HepG2 (cell line): ENCODE measurements around the gene STK40. TPM values are rescaled to one million over a fixed set of nuclear protein-coding genes. Genes with fewer than 3 reads are reported as not detected.
A peak's percentile ranks its signal among the peaks of the same experiment; 100 is the strongest.

ENCODE experiments used
- MXI1 ChIP-seq: IDR thresholded peaks from 3 replicates; pipeline ENCODE4 v1.6.1; 2012; ENCODE audit warnings: low read depth, low read length, inconsistent platforms, borderline replicate concordance
- NFE2L1 ChIP-seq: sonication (generic); formaldehyde crosslinking; IDR thresholded peaks from 2 replicates; pipeline ENCODE4 v1.4.0; 2020; ENCODE audit warnings: missing genetic modification reagents, mild to moderate bottlenecking, borderline replicate concordance
- REPIN1 ChIP-seq: sonication (generic); formaldehyde crosslinking; IDR thresholded peaks from 2 replicates; pipeline ENCODE4 v1.8.0; 2022; ENCODE audit warnings: missing genetic modification reagents, low read depth, mild to moderate bottlenecking, borderline replicate concordance
- RFXAP ChIP-seq: sonication (generic); formaldehyde crosslinking; IDR thresholded peaks from 2 replicates; pipeline ENCODE4 v1.4.0; 2020; ENCODE audit warnings: missing genetic modification reagents, borderline replicate concordance
- SMAD9 ChIP-seq: sonication (generic); formaldehyde crosslinking; IDR thresholded peaks from 2 replicates; pipeline ENCODE4 v1.5.1; 2020; ENCODE audit warnings: mild to moderate bottlenecking, missing genetic modification reagents
- ZBTB3 ChIP-seq: sonication (generic); formaldehyde crosslinking; IDR thresholded peaks from 2 replicates; pipeline ENCODE4 v1.4.0; 2020; ENCODE audit warnings: low read depth, mild to moderate bottlenecking, moderate library complexity, missing genetic modification reagents, borderline replicate concordance
- ZFX ChIP-seq: sonication (generic); formaldehyde crosslinking; IDR thresholded peaks from 2 replicates; pipeline ENCODE4 v1.4.0; 2020; ENCODE audit warnings: mild to moderate bottlenecking, low read depth, missing genetic modification reagents, moderate library complexity
- ZNF274 ChIP-seq: sonication (generic); formaldehyde crosslinking; IDR thresholded peaks from 2 replicates; pipeline ENCODE4 v1.5.1; 2020; ENCODE audit warnings: mild to moderate bottlenecking, missing genetic modification reagents
- ZNF83 ChIP-seq: sonication (generic); formaldehyde crosslinking; IDR thresholded peaks from 2 replicates; pipeline ENCODE4 v1.4.0; 2020; ENCODE audit warnings: missing genetic modification reagents, mild to moderate bottlenecking, borderline replicate concordance
- polyA plus RNA-seq, 8 experiments: library from polyadenylated mRNA; depleted of rRNA in 3 of 8; stranded (reverse) in 7 of 8; unstranded in 1 of 8; fragments of >200 nt; fragmentation: Illumina TruSeq in 4 of 8; extraction: Trizol in 4 of 8; gene quantifications; 2 replicates each; pipeline versions ENCODE4 v1.2.1 to v1.2.3, GENCODE V29; 2011 to 2016; ENCODE audit warnings: low read depth in 4 of 8, missing spikeins in 1 of 8, mixed read lengths in 1 of 8; ENCODE audit not compliant: insufficient read depth in 1 of 8
- total RNA-seq, 5 experiments: library from RNA; depleted of rRNA; stranded (reverse); fragments of >200 nt; fragmentation: Illumina TruSeq; extraction: Trizol; gene quantifications; 2 replicates each; pipeline ENCODE4 v1.2.3, GENCODE V29; 2016; ENCODE audit warnings: low read depth in 1 of 5
- TF ChIP-seq, protein P1 (sequence below): sonication (generic); formaldehyde crosslinking; IDR thresholded peaks from 2 replicates; pipeline ENCODE4 v1.5.1; 2020; ENCODE audit warnings: mild to moderate bottlenecking, missing genetic modification reagents, moderate library complexity
- TF ChIP-seq, protein P2 (sequence below): sonication (generic); formaldehyde crosslinking; IDR thresholded peaks from 2 replicates; pipeline ENCODE4 v1.5.0; 2020; ENCODE audit warnings: missing genetic modification reagents
- TF ChIP-seq, protein P3 (sequence below): sonication (generic); formaldehyde crosslinking; IDR thresholded peaks from 2 replicates; pipeline ENCODE4 v1.4.0; 2020; ENCODE audit warnings: mild to moderate bottlenecking, missing genetic modification reagents
- TF ChIP-seq, protein P4 (sequence below): sonication (generic); formaldehyde crosslinking; IDR thresholded peaks from 2 replicates; pipeline ENCODE4 v1.4.0; 2020; ENCODE audit warnings: missing genetic modification reagents, borderline replicate concordance
- TF ChIP-seq, protein P5 (sequence below): sonication (generic); formaldehyde crosslinking; IDR thresholded peaks from 2 replicates; pipeline ENCODE4 v1.4.0; 2020; ENCODE audit warnings: missing genetic modification reagents, mild to moderate bottlenecking, borderline replicate concordance

The STK40 gene
- total and polyA plus RNA-seq, 2 of the 13 experiments (the other 11 are each of a cell fraction or from before 2014, with no cell fraction given): 33.8 to 35.1 TPM

DNA sequence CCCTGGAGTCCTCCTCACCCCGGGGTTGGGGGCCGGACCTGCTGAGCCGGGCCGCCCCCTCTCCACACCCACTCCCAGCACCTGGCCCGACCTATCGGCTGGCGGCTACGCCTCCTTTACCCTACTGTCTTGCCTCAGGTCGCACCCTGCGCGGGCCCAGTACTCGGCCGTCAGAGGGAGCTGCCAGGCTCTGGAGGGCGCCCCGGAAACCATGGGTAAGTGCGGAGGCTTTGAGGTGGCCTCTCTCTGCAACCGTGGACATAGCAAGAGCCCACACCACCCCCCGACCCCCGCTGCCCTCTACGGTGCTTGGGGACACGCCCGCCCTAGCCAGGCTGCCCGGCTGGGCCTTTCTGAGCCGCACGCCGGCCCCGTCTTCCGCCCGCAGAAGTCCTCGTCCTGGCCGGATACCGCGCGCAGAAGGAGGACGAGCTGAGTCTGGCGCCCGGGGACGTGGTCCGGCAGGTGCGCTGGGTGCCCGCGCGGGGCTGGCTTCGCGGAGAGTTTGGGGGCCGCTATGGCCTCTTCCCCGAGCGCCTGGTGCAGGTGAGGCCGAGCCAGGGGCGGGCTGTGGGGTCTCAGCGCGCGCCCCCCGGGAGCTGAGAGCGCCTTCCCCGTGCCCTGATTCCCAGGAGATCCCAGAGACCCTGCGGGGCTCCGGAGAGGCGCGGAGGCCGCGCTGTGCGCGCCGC, 79.4 kb downstream of the STK40 start, which contains the start of gene SH3D21 (continued):
- TF ChIP-seq, protein P1, sequence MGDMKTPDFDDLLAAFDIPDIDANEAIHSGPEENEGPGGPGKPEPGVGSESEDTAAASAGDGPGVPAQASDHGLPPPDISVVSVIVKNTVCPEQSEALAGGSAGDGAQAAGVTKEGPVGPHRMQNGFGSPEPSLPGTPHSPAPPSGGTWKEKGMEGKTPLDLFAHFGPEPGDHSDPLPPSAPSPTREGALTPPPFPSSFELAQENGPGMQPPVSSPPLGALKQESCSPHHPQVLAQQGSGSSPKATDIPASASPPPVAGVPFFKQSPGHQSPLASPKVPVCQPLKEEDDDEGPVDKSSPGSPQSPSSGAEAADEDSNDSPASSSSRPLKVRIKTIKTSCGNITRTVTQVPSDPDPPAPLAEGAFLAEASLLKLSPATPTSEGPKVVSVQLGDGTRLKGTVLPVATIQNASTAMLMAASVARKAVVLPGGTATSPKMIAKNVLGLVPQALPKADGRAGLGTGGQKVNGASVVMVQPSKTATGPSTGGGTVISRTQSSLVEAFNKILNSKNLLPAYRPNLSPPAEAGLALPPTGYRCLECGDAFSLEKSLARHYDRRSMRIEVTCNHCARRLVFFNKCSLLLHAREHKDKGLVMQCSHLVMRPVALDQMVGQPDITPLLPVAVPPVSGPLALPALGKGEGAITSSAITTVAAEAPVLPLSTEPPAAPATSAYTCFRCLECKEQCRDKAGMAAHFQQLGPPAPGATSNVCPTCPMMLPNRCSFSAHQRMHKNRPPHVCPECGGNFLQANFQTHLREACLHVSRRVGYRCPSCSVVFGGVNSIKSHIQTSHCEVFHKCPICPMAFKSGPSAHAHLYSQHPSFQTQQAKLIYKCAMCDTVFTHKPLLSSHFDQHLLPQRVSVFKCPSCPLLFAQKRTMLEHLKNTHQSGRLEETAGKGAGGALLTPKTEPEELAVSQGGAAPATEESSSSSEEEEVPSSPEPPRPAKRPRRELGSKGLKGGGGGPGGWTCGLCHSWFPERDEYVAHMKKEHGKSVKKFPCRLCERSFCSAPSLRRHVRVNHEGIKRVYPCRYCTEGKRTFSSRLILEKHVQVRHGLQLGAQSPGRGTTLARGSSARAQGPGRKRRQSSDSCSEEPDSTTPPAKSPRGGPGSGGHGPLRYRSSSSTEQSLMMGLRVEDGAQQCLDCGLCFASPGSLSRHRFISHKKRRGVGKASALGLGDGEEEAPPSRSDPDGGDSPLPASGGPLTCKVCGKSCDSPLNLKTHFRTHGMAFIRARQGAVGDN (CRISPR knock-in tag): peak; percentile 85
- TF ChIP-seq NFE2L1: no peak
- TF ChIP-seq ZBTB3: no peak
- peak; percentile 17; the same call in 1 of the 2 replicates for TF ChIP-seq RFXAP
- TF ChIP-seq, protein P2, sequence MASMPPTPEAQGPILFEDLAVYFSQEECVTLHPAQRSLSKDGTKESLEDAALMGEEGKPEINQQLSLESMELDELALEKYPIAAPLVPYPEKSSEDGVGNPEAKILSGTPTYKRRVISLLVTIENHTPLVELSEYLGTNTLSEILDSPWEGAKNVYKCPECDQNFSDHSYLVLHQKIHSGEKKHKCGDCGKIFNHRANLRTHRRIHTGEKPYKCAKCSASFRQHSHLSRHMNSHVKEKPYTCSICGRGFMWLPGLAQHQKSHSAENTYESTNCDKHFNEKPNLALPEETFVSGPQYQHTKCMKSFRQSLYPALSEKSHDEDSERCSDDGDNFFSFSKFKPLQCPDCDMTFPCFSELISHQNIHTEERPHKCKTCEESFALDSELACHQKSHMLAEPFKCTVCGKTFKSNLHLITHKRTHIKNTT (CRISPR knock-in tag): no peak
- TF ChIP-seq, protein P3, sequence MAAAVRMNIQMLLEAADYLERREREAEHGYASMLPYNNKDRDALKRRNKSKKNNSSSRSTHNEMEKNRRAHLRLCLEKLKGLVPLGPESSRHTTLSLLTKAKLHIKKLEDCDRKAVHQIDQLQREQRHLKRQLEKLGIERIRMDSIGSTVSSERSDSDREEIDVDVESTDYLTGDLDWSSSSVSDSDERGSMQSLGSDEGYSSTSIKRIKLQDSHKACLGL: peak; percentile 21
- peak; percentile 59; the same call in 1 of the 2 replicates for TF ChIP-seq ZNF274 (CRISPR knock-in tag)
- TF ChIP-seq, protein P4, sequence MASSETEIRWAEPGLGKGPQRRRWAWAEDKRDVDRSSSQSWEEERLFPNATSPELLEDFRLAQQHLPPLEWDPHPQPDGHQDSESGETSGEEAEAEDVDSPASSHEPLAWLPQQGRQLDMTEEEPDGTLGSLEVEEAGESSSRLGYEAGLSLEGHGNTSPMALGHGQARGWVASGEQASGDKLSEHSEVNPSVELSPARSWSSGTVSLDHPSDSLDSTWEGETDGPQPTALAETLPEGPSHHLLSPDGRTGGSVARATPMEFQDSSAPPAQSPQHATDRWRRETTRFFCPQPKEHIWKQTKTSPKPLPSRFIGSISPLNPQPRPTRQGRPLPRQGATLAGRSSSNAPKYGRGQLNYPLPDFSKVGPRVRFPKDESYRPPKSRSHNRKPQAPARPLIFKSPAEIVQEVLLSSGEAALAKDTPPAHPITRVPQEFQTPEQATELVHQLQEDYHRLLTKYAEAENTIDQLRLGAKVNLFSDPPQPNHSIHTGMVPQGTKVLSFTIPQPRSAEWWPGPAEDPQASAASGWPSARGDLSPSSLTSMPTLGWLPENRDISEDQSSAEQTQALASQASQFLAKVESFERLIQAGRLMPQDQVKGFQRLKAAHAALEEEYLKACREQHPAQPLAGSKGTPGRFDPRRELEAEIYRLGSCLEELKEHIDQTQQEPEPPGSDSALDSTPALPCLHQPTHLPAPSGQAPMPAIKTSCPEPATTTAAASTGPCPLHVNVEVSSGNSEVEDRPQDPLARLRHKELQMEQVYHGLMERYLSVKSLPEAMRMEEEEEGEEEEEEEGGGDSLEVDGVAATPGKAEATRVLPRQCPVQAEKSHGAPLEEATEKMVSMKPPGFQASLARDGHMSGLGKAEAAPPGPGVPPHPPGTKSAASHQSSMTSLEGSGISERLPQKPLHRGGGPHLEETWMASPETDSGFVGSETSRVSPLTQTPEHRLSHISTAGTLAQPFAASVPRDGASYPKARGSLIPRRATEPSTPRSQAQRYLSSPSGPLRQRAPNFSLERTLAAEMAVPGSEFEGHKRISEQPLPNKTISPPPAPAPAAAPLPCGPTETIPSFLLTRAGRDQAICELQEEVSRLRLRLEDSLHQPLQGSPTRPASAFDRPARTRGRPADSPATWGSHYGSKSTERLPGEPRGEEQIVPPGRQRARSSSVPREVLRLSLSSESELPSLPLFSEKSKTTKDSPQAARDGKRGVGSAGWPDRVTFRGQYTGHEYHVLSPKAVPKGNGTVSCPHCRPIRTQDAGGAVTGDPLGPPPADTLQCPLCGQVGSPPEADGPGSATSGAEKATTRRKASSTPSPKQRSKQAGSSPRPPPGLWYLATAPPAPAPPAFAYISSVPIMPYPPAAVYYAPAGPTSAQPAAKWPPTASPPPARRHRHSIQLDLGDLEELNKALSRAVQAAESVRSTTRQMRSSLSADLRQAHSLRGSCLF: no peak; the same call in 1 of the 2 replicates
- TF ChIP-seq SMAD9 (CRISPR knock-in tag): no peak
- peak; percentile 44 for TF ChIP-seq REPIN1 (CRISPR knock-in tag)
- no peak for TF ChIP-seq ZNF83 (CRISPR knock-in tag)
- TF ChIP-seq ZFX (CRISPR knock-in tag): peak; percentile 85
- TF ChIP-seq MXI1: peak; percentile 8; the same call in 1 of the 3 replicates
- TF ChIP-seq, protein P5, sequence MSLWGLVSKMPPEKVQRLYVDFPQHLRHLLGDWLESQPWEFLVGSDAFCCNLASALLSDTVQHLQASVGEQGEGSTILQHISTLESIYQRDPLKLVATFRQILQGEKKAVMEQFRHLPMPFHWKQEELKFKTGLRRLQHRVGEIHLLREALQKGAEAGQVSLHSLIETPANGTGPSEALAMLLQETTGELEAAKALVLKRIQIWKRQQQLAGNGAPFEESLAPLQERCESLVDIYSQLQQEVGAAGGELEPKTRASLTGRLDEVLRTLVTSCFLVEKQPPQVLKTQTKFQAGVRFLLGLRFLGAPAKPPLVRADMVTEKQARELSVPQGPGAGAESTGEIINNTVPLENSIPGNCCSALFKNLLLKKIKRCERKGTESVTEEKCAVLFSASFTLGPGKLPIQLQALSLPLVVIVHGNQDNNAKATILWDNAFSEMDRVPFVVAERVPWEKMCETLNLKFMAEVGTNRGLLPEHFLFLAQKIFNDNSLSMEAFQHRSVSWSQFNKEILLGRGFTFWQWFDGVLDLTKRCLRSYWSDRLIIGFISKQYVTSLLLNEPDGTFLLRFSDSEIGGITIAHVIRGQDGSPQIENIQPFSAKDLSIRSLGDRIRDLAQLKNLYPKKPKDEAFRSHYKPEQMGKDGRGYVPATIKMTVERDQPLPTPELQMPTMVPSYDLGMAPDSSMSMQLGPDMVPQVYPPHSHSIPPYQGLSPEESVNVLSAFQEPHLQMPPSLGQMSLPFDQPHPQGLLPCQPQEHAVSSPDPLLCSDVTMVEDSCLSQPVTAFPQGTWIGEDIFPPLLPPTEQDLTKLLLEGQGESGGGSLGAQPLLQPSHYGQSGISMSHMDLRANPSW (CRISPR knock-in tag): 0 out of 2 replicates have a peak, but pooled peaks have one; percentile 50
